ENCODE results near the gene KIF1C.
"Not testable (repeated sequence)": the region's sequence is repeated elsewhere in the genome, so short reads cannot be mapped to it uniquely, and the experiment has no call there.

The KIF1C gene

DNA sequence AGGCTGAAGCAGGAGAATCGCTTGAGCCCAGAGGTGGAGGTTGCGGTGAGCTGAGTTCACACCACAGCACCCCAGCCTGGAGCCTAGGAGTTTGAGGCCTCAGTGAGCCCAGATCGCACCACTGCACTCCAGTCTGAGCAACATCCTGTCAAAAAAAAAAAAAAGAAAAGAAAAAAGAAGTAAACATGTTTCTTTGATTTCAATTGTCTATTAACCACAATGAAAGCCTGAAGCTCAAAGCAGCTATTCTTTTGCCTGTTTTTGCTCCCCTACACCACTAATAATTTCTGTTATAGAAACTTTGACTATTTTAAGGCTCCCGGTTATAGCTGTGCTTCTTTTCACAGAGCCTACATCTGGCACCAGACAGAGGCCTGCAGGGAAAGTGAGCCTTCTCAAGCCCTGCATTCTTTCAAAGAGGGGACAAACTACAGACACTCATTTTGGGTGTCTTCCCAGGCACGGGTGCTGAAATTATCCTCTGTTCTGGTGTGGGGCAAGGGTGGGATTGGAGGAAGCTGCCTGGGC is 51.6 kb downstream of the KIF1C start:
- DNase-seq = no peak

DNA sequence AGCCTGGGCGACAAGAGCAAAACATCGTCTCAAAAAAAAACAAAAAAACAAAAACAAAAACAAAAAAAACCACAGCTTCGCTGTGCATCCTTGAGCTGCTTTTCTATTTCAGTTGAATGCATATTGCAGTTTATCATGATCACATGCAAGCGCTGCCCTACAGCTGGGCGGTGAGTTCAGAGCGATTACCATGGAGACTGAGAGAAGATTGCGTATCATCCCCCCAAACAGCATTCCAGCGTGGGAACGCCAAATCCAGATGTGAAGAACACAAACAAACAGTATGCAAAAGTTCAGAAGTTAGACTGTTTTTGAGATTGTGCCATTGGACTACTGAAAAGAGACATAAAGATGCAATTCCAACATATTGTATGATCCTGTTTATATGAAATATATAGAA is 52.5 kb downstream of the KIF1C start:
- DNase-seq = no peak

DNA sequence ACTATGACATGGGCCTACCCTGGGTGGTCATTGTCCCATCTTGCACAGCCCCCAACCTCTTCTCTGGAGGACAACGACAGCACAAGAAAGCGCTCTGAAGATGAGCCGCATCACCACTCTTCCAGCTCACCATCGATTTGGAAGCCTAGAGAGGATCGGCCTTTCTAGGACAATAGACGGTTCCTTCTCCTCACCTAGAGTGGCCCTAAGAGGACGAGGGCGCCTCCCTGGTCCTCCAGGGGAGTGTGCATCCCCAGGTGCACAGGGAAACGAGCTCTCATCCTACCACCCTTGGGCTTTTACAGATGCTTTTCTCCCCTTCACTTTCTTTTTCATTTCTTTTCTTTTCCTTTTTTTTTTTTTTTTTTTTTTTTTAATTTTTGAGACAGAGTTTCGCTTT is 57.8 kb downstream of the KIF1C start:
- DNase-seq = no peak

DNA sequence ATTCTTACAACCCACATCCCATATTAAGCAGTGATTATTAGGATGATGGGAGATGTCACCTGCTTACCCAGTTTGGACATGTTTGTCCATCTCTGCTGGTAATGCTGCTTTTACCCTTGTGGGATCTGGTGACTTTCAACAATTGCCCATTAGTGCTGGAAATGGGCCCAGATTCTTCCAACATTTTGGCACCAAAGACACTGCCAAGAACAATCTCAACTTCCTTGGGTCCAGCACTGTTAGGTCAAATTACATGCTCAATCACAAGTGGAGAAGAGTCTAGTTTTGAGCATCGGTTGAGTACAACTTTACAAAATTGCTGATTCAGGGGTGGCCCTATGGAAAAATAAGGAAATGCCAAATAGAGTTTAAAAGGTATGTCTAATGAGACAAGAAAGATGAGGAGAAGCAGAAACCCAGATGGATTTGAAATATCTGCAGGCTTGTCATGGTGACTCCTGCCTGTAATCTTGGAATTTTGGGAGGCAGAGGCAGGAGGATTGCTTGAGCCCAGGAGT is 67.5 kb downstream of the KIF1C start:
- no peak for DNase-seq

DNA sequence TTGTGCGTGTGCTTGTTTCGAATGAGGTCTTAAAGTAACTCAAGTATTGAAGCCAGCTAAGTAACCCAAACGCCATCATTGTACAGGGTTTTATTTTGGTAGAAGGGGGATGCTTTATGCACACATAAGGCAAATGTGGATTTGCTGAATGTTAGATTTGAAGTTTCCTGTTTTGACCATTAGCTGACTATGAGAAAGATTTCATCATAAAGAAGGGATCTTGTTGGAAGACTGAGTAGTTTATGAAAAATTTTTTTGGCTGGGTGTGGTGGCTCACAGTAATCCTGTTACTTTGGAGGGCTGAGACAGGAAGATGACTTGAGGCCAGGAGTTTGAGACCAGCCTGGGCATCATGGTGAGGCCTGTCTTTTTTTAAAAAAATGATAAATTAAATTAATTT is 70.5 kb downstream of the KIF1C start:
- no peak for DNase-seq

DNA sequence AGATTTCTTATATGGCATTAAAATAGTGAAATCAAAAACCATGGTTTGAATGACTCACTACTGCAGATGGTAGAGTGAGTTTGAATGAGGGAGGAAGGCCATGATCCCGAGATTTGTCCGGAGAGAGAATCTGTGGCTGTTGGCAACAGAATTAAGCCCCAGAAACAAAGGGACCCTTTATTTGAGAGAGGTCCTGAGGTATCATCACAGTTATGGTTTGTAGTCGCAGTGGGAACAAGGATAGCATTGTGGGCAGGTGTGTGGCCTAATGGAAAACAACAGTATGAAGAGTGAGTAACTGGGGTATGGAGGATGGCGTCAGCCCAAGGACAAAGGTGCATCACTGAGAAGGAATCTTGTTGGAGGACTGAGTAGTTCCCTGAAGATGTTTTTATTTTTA is 72.0 kb downstream of the KIF1C start:
- no peak for DNase-seq

DNA sequence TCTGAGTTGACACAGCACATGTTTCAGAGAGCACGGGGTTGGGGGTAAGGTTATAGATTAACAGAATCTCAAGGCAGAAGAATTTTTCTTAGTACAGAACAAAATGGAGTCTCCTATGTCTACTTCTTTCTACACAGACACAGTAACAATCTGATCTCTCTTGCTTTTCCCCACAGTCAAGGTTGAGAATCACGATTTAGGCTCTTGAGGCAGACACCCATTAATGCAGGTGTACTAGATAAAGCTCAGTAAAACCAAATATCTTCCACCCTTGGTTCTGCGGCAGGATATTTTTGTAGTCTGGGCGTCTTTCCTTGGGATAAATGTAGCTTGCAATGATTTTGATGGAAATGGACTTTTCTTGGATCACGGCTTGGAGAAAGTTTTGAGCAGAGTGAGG is 77.7 kb downstream of the KIF1C start:
- not testable (repeated sequence) for DNase-seq

DNA sequence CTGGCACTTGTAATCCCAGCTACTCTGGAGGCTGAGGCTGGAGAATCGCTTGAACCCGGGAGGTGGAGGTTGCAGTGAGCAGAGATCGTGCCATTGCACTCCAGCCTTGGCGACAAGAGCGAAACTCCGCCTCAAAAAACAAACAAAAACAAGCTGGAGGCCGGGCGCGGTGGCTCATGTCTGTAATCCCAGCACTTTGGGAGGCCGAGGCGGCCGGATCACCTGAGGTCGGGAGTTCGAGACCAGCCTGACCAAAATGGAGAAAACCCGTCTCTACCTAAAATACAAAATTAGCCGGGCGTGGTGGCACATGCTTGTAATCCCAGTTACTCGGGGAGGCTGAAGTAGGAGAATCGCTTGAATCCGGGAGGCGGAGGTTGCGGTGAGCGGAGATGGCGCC is 79.5 kb downstream of the KIF1C start:
- not testable (repeated sequence) for DNase-seq

DNA sequence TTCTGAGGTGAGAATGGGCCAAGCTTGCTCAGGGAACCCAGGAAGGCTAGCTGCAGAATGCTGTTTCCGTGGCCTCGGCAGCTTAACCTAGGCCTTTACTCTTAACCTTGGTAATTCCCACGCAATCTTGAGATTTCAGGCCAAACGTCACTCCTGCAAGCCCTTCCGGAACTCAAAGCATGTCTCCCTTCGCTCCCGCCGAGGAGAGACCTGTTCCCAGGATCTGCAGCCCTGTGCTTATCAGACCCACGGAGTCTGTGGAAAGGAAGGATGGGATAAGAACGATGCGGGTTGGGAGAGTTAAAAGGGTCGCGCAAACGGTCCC is 80.0 kb downstream of the KIF1C start:
- no peak for DNase-seq
